AG04450 (cell line): ENCODE measurements around the gene TMEM94. TPM values are rescaled to one million over a fixed set of nuclear protein-coding genes. Genes with fewer than 3 reads are reported as not detected.

ENCODE experiments used
- CTCF ChIA-PET: fragments of 300-600, 350-600 bp; formaldehyde crosslinking; extraction: SDS; loops from one replicate; lab custom pipeline; 2022; ENCODE audit warnings: antibody characterized with exemption, inconsistent platforms; lab: Charles Lee
- POLR2A ChIA-PET: fragments of 350-600 bp; formaldehyde crosslinking; extraction: SDS; loops from one replicate; lab custom pipeline; 2021; ENCODE audit warnings: antibody characterized with exemption, inconsistent platforms; lab: Yijun Ruan, JAX
- DNase-seq: peaks from one replicate; pipeline ENCODE4 v3.0.0-alpha.2; 2011; ENCODE audit warnings: low read depth, low spot score
- H3K27ac ChIP-seq: one replicate; pipeline ENCODE4 v1.5.1; 2012; ENCODE audit warnings: low read depth, low read length, control low read depth
- H3K27me3 ChIP-seq: one replicate; pipeline ENCODE4 v1.6.0; 2012; ENCODE audit warnings: low read length; ENCODE audit not compliant: control insufficient read depth, insufficient read depth
- H3K4me3 ChIP-seq: 2 replicates; pipeline ENCODE4 v1.5.1; 2011; ENCODE audit warnings: mild to moderate bottlenecking, low read depth, low read length, control low read depth
- H3K9me3 ChIP-seq: 2 replicates; pipeline ENCODE4 v1.5.1; 2012; ENCODE audit warnings: low read length; ENCODE audit not compliant: control insufficient read depth, insufficient read depth
- CTCF ChIP-seq: IDR thresholded peaks from 2 replicates; pipeline ENCODE4 v1.5.1; 2011; ENCODE audit warnings: low read depth, low read length, control low read depth, inconsistent platforms
- polyA plus RNA-seq: library from polyadenylated mRNA; depleted of rRNA; stranded (reverse); fragments of >200 nt; gene quantifications from 2 replicates; pipeline ENCODE4 v1.2.3, GENCODE V29; 2011

The TMEM94 gene
- polyA plus RNA-seq, 1 experiment, result 14.8 TPM

- CTCF ChIA-PET, result no interaction called here
- POLR2A ChIA-PET, result no interaction called here
These were observed 50.5 kb downstream of the TMEM94 start for GRCh38 chr17:75506888-75507287.

DNA sequence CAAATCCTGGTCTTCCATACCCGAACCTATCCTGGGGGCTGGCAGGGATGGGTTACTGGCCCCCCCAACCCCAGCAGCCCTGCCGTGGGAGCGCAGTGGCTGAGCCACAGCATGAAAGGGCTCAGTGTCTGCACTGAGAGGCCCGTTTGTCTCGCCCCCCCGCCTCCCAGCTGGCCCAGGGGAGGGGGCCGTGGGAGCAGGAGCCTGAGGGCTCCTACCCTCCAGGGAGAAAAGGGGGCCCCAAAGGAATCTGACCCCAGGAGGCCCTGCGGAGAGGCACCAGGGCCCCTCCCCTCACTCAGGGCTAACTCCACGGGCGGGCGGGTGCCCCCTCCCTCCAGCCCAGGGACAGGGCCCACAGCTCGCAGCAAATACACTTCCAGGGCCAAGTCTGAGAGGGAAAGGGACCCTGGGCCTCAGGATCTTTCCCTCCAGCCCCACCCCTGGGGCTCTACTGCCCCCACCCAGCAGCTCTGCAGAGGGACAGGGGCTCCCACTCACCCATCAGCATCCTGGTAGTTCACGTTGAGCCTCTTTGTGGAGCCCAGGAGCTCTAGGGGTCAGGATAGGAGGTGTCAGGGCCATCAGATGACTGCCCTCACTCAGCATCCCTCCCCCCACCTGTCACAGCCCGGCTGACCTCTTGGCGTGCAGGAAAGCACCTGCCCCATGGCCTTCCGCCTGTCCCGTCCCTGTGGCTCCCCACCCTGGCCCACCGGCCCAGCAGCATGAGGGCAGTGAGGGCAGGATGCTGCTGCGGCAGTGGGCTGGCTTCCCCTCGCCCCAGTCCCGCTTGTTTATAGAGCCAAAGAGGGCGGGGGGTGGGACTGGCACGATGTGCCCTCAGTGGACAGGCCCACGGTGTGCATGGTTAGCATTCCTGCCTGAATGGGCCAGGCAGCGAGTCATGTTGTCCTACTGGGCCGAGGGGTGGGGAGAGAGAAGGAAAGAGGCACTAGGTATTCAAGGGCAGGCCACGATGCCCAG, 51.6 kb downstream of the TMEM94 start:
- Histone ChIP-seq H3K27ac (no peak overlapping the region), H3K27me3 (no peaks in the 10 kb centered on the region), H3K9me3 (no peaks in the 10 kb centered on the region; the same call in 1 of the 2 replicates), H3K4me3 (no peak overlapping the region)
- no peak for DNase-seq
- ChIA-PET POLR2A (interaction anchor here (0.6 to 0.9 kb wide), 2 partner anchors 9 to 341 kb away, joined by 3 read pairs; no protein-coding TSS in a partner anchor), CTCF (no interaction called here)
- no peak for TF ChIP-seq CTCF

More at GRCh38 chr17:75506888-75507287, 50.5 kb downstream of the TMEM94 start:
- H3K4me3 ChIP-seq, result no peak overlapping the region
- H3K27ac ChIP-seq, result no peak overlapping the region
- H3K9me3 ChIP-seq, result no peaks in the 10 kb centered on the region; the same call in 1 of the 2 replicates
- TF ChIP-seq CTCF, result no peak
- DNase-seq, result no peak
- H3K27me3 ChIP-seq, result no peaks in the 10 kb centered on the region

GRCh38 chr17:75508931-75509361, 52.5 kb downstream of the TMEM94 start:
- CTCF ChIA-PET, result no interaction called here
- POLR2A ChIA-PET, result interaction anchor here (0.6 to 0.9 kb wide), 2 partner anchors 10 to 340 kb away, joined by 3 read pairs; no protein-coding TSS in a partner anchor
- TF ChIP-seq CTCF, result no peak
- H3K4me3 ChIP-seq, result no peak overlapping the region
- no peaks in the 10 kb centered on the region for H3K27me3 ChIP-seq
- no peaks in the 10 kb centered on the region; the same call in 1 of the 2 replicates for H3K9me3 ChIP-seq
- no peak for DNase-seq
- no peak overlapping the region for H3K27ac ChIP-seq

DNA sequence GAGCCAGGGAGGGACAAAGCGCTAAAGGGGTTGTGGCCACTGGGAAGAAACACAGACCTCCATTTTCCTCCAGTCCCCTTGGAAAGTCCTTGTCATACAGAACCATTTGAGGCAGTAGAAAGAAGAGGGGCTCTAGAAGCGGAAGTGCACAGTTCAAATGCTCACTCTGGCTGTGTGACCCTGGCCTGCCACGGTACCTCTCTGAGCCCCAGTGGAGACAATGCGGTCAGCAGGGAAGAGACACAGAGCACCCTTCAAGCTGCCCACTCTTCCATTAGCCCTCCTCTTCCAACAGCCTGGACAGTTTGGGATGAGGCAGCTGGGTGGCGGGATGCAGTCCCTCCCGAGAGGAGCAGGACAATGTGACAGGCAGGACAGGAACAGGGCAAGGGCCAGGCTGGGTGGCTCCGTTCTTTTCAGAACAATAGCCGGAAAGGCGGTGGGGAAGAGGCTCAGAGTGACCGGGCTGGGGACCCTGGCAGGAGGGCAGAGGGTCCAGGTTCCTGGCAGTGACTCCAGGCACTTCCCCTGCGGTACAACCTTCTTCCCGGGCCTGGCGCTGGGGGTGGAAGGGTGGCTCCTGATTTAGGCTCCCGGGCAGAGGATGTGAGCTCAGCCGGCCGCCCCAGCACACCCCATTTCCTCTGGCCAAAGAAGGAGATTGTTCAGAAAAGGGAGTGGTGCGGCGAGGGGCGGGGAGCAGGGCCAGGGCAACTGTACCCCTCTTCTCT, 53.3 kb downstream of the TMEM94 start:
- H3K27me3 ChIP-seq, result no peaks in the 10 kb centered on the region
- ChIA-PET POLR2A (no interaction called here), CTCF (no interaction called here)
- H3K4me3 ChIP-seq, result no peak overlapping the region
- no peak for TF ChIP-seq CTCF
- H3K9me3 ChIP-seq, result no peaks in the 10 kb centered on the region; the same call in 1 of the 2 replicates
- no peak overlapping the region for H3K27ac ChIP-seq
- no peak for DNase-seq
